Stimulated activated naive CD8-positive, alpha-beta T cell treated with anti-CD3 and anti-CD28 coated beads, Interleukin-15, amount 100 ng/mL, for 72 hours (primary cell): Measurements from ENCODE around the gene CCDC88C.
"Not testable (repeated sequence)": the region's sequence is repeated elsewhere in the genome, so short reads cannot be mapped to it uniquely, and the experiment has no call there.

Experiments
- ATAC-seq: fragments of 150-1000 bp; cut with Tn5 transposase; 2 replicates; pipeline ENCODE4 v1.10.0; 2021; ENCODE audit warnings: mild to moderate bottlenecking, moderate library complexity
- DNase-seq, 2 donors: peaks; one replicate each; pipeline ENCODE4 v3.0.0; 2021 to 2022
- H3K27ac Mint-ChIP-seq, 2 donors: one replicate each; pipeline ENCODE4 v1.8.0; 2022; ENCODE audit warnings: mild to moderate bottlenecking in 2 of 2, mixed read lengths in 2 of 2, moderate library complexity in 2 of 2
- H3K27me3 Mint-ChIP-seq: one replicate; pipeline ENCODE4 v1.8.0; 2022; ENCODE audit warnings: mixed read lengths
- H3K4me1 Mint-ChIP-seq: one replicate; pipeline ENCODE4 v1.8.0; 2022; ENCODE audit warnings: mild to moderate bottlenecking, mixed read lengths
- H3K4me3 Mint-ChIP-seq, 2 donors: one replicate each; pipeline ENCODE4 v1.8.0; 2022; ENCODE audit warnings: mild to moderate bottlenecking in 2 of 2, mixed read lengths in 2 of 2, moderate library complexity in 1 of 2
- H3K9me3 Mint-ChIP-seq, 2 donors: one replicate each; pipeline ENCODE4 v1.8.0; 2022; ENCODE audit warnings: mixed read lengths in 2 of 2

Gene CCDC88C, protein sequence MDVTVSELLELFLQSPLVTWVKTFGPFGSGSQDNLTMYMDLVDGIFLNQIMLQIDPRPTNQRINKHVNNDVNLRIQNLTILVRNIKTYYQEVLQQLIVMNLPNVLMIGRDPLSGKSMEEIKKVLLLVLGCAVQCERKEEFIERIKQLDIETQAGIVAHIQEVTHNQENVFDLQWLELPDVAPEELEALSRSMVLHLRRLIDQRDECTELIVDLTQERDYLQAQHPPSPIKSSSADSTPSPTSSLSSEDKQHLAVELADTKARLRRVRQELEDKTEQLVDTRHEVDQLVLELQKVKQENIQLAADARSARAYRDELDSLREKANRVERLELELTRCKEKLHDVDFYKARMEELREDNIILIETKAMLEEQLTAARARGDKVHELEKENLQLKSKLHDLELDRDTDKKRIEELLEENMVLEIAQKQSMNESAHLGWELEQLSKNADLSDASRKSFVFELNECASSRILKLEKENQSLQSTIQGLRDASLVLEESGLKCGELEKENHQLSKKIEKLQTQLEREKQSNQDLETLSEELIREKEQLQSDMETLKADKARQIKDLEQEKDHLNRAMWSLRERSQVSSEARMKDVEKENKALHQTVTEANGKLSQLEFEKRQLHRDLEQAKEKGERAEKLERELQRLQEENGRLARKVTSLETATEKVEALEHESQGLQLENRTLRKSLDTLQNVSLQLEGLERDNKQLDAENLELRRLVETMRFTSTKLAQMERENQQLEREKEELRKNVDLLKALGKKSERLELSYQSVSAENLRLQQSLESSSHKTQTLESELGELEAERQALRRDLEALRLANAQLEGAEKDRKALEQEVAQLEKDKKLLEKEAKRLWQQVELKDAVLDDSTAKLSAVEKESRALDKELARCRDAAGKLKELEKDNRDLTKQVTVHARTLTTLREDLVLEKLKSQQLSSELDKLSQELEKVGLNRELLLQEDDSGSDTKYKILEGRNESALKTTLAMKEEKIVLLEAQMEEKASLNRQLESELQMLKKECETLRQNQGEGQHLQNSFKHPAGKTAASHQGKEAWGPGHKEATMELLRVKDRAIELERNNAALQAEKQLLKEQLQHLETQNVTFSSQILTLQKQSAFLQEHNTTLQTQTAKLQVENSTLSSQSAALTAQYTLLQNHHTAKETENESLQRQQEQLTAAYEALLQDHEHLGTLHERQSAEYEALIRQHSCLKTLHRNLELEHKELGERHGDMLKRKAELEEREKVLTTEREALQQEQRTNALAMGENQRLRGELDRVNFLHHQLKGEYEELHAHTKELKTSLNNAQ (N-terminal part only)

DNA sequence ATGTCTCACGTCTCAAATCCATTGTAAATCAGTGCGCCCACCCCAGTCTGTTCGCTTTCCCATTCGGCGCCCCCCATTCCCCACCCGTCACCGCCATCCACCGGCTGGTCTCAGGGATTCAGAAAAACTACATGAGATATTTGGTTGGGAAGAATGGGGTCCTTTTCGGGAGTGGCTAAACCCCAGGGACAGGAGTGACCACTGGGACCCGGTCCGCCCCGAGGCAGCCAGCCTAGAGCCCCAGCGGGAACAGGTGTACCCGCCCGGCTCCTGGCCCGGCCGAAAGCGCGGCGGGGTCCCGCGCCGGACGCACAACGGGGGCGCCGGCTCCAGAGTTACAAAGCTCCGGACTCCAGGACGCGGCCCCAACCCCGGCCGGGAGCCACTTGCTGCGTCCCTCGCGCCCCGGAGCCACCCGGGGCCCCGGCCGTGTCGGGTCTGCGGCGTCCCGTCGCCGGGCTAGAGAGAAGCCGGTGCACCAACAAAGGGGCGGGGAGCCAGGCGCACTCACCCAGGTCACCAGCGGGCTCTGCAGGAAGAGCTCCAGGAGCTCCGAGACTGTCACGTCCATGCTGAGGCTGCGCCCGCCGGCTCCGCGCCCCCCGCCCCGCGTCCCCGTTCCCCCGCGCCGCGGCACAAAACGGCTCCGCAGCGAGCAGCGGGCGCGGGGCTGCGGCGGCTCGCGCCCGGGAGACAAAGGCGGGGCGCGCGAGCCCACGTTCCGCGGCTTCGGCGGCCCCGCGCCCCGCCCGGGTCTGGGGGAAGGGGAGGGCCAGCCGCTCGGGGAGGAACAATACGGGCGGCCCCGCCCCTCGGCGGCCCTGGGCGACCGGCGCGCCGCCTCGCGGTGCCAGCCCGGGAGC, at the start of gene CCDC88C:
CCDC88C (minus strand) TSS at position 701 of the 863 bp plus-strand sequence; CDS start at position 571, 130 bp downstream.
- Mint-ChIP-seq H3K9me3 (no peaks in the 10 kb centered on the region), H3K4me3 (peak within 1 kb of the TSS; percentile 90 to 97), H3K27me3 (no peaks in the 10 kb centered on the region), H3K27ac (peak within 1 kb of the TSS; percentile 97 to 99), H3K4me1 (peaks cover 44% of the 10 kb centered on the region)
- DNase-seq, result peak; percentile 74 to 83
- ATAC-seq, result peak; percentile 61

DNA sequence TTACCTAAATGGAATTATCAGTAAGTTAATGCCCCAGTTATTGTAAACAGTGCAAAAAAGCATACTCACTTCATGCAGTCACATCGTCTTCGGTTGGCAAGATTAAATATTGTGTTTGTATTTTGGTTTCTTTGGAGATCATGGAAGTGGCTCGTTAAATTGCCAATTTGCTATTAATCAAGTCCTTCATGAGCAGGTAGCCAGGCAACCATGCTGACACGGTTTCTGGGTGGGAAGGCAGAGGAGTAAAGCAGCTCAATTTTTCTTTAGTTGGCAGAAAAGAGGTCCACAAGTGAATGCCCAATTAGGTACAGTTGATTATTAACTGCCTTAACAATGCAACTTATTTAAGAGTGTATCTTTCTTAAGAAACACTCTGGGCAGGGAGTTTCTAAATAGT, 48.6 kb upstream of the CCDC88C start:
- Mint-ChIP-seq H3K4me1 (peaks cover 50% of the 10 kb centered on the region), H3K4me3 (no peak overlapping the region), H3K27ac (peak overlapping the region in 1 of 2 donors; percentile 1), H3K9me3 (no peaks in the 10 kb centered on the region), H3K27me3 (no peaks in the 10 kb centered on the region)
- no peak for DNase-seq
- no peak for ATAC-seq

DNA sequence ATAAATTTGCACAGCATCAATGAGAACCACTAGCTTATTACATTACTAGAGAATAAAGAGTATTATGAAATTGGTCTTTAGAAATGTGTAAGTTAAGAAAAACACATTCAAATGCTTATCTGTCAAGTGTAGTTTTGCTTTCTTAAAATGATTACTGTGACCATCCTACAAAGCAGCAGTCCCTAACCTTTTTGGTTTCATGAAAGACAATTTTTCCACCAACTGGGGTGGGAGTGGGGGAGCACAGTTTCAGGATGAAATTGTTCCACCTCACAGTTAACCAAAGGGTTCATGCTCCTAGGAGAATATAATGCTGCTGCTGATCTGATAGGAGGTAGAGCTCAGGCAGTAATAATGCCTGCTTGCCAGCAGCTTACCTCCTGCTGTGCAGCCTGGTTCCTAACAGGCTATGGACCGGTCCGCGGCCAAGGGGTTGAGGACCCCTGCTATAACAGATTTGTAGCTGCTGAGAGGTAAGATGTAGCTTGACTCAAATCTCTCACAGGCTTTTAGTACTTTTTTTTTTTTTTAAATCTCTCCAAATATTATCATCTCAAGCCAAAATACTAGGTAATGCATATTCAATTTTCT, 47.1 kb upstream of the CCDC88C start:
- ATAC-seq (peak; percentile 55), DNase-seq (no peak)
- H3K27me3 Mint-ChIP-seq, result no peaks in the 10 kb centered on the region
- peaks cover 45% of the 10 kb centered on the region for H3K4me1 Mint-ChIP-seq
- no peaks in the 10 kb centered on the region for H3K9me3 Mint-ChIP-seq
- peak overlapping the region; percentile 67 to 74 for H3K27ac Mint-ChIP-seq
- H3K4me3 Mint-ChIP-seq, result no peak overlapping the region

DNA sequence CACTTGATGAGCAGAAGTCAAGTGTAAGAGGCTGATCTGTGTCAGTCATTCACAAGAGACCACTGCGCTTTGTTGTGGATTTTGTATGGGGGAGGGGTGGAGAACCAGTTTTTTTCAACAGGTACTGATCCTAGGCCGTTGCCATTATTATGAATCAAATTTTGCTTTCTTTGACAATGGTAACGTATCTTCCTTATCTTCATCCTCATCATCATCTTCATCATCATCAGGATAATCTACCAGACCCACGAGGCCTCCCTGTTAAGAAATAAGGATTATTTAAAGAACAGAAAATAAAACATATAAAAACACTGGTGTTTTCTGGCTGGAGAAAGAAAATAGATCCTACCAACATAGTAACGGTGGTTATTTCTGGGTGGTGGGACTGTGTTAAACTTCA, 41.0 kb upstream of the CCDC88C start:
- ATAC-seq (no peak), DNase-seq (no peak)
- Mint-ChIP-seq H3K4me1 (peaks cover 36% of the 10 kb centered on the region), H3K4me3 (no peak overlapping the region), H3K27me3 (no peaks in the 10 kb centered on the region), H3K9me3 (no peaks in the 10 kb centered on the region), H3K27ac (no peak overlapping the region)

DNA sequence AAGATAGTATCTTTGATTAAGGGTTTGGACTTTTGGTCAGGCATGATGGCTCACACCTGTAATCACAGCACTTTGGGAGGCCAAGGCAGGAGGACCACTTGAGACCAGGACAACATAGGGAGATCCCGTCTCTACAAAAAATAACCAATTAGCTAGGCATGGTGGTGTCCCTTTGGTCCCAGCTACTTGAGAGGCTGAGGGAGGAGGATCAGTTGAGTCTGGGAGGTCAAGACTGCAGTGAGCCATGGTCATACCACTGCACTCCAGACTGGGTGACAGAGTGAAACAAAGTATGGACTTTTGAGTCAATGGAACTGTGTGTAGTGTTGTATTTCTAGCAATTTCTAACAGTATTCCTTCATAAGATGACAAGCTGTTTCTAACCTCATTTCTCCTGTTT, 38.7 kb upstream of the CCDC88C start:
- peak overlapping the region in 1 of 2 donors; percentile 20 for H3K27ac Mint-ChIP-seq
- ATAC-seq, result no peak

DNA sequence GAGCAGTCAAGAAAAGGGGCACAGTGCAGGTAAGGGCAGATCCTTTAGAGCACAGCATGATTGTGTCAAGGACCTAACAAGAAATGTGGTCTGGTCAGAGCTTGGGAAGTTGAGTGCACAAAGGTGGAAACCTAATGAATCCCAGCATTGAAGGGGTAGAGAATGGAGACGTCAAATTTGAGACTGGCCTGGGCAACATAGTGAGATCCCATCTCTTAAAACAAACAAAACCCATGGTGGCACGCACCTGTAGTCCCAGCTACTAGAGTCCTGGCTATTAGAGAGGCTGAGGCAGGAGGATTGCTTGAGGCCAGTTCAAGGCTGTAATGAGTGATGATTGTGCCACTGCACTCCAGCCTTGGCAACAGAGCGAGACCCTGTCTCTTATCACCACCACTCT, 37.0 kb upstream of the CCDC88C start:
- no peaks in the 10 kb centered on the region for H3K9me3 Mint-ChIP-seq
- H3K27ac Mint-ChIP-seq, result no peak overlapping the region
- H3K4me1 Mint-ChIP-seq, result peaks cover 30% of the 10 kb centered on the region
- DNase-seq (no peak), ATAC-seq (no peak)
- H3K4me3 Mint-ChIP-seq, result no peak overlapping the region
- H3K27me3 Mint-ChIP-seq, result no peaks in the 10 kb centered on the region

More for the DNA sequence above, 38.7 kb upstream of the CCDC88C start:
- H3K4me1 Mint-ChIP-seq, result peaks cover 30% of the 10 kb centered on the region
- H3K4me3 Mint-ChIP-seq, result no peak overlapping the region
- no peak for DNase-seq
- no peaks in the 10 kb centered on the region for H3K27me3 Mint-ChIP-seq
- no peaks in the 10 kb centered on the region for H3K9me3 Mint-ChIP-seq

DNA sequence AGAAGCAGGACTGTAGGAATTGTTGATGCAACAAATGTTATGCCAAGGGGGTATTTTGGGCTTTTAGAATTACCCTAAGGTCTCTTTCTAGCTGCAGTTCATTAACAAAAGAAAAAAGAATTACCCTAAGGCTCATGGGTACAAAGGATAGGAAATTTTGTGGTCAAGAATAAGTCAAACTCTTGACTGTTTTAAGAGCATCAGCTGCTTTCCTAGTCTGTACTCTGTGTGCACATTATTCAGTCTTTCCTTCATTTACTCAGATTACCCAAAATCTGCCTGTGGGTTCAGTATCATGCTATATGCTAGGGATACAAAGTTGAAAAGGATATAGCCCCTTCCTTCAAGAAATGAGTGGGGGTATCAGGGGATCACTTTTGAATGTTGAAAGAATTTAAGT, 36.5 kb upstream of the CCDC88C start:
- Mint-ChIP-seq H3K27ac (no peak overlapping the region), H3K9me3 (no peaks in the 10 kb centered on the region)
- no peak for ATAC-seq

DNA sequence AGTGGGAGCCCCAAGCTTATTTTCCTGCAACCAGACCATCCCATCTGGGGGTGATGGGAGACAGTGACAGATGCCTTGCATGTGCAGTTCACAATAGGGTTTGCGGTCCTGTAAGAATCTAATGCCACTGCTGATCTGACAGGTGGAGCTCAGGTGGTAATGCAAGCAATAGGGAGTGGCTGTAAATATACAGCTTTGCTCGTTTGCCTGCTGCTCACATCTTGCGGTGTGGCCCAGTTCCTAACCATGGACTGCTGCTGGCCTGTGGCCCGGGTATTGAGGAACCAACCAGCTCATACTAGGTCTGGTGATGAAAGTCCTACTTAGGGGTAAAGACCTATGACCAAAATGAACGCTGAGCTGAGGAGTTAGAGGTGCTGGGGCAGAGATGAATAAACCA, 36.1 kb upstream of the CCDC88C start:
- H3K9me3 Mint-ChIP-seq, result no peaks in the 10 kb centered on the region
- ATAC-seq, result no peak
- peaks cover 30% of the 10 kb centered on the region for H3K4me1 Mint-ChIP-seq
- H3K27me3 Mint-ChIP-seq, result no peaks in the 10 kb centered on the region
- H3K4me3 Mint-ChIP-seq, result no peak overlapping the region
- DNase-seq, result no peak
- H3K27ac Mint-ChIP-seq, result no peak overlapping the region

More for the DNA sequence above, 36.5 kb upstream of the CCDC88C start:
- no peak for DNase-seq
- H3K4me1 Mint-ChIP-seq, result peaks cover 30% of the 10 kb centered on the region
- H3K27me3 Mint-ChIP-seq, result no peaks in the 10 kb centered on the region
- no peak overlapping the region for H3K4me3 Mint-ChIP-seq

DNA sequence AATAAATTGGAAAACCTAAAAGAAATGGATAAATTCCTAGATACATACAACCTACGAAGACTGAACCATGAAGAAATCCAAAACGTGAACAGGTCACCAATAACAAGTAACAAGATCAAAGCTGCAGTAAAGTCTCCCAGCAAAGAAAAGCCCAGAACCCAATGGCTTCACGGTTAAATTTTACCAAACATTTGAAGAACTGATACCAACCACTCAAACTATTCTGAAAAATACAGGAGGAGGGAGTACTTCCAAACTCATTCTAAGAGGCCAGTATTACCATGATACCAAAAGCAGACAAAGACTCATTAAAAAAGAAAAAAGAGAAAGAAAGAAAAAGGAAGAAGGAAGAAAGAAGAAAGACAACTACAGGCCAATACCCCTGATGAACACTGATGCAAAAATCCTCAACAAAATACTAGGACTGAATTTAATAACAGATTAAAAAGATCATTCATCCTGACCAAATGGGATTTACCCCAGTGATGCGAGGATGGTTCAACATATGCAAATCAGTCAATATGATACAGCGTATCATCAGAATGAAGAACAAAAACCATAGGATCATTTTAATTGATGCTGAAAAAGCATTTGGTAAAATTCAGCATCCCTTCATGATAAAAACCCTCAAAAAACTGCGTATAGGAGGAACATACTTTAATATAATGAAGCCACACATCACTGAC, 26.9 kb upstream of the CCDC88C start:
- peaks cover 0 to 6% of the 10 kb centered on the region in 2 donors for H3K9me3 Mint-ChIP-seq
- no peak overlapping the region for H3K27ac Mint-ChIP-seq
- ATAC-seq, result no peak
- H3K4me3 Mint-ChIP-seq, result no peak overlapping the region
- H3K27me3 Mint-ChIP-seq, result no peaks in the 10 kb centered on the region
- no peak for DNase-seq
- no peaks in the 10 kb centered on the region for H3K4me1 Mint-ChIP-seq

DNA sequence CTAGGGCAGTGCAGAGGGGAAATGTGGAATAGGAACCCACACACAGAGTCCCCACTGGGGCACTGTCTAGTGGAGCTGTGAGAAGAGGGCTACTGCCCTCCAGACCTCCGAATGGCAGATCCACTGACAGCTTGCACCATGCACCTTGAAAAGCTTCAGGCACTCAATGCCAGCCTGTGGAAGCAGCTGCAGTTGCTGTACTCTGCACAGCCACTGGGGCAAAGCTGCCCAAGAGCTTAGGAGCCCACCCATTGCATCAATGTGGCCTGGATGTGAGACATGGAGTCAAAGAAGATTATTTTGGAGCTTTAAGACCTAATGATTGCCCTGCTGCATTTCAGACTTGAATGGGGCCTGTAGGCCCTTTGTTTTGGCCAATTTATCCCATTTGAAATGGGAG, 21.7 kb upstream of the CCDC88C start:
- Mint-ChIP-seq H3K27me3 (no peaks in the 10 kb centered on the region), H3K4me1 (no peaks in the 10 kb centered on the region), H3K27ac (no peak overlapping the region), H3K9me3 (peaks cover 6 to 14% of the 10 kb centered on the region in 2 donors), H3K4me3 (no peak overlapping the region)
- ATAC-seq (no peak), DNase-seq (no peak)

DNA sequence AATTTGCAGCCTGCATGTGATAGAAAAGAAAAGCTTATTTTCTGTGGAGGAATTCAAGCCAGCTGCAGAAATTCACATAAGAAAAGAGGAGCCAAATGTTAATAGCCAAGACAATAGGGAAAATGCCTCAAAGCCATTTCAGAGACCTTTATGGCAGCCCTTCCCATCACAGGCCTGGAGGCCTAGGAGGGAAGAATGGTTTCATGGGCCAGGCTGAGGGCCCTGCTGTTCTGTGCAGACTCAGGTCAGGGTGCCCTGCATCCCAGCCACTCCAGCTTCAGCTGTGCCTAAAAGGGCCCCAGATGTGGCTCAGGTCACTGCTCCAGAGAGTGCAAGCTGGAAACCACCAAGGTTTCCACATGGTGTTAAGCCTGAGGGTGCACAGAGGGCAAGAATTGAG, 21.2 kb upstream of the CCDC88C start:
- DNase-seq (no peak), ATAC-seq (no peak)
- no peaks in the 10 kb centered on the region for H3K4me1 Mint-ChIP-seq
- H3K27me3 Mint-ChIP-seq, result no peaks in the 10 kb centered on the region
- no peak overlapping the region for H3K27ac Mint-ChIP-seq
- no peak overlapping the region for H3K4me3 Mint-ChIP-seq
- H3K9me3 Mint-ChIP-seq, result peaks cover 6 to 14% of the 10 kb centered on the region in 2 donors

DNA sequence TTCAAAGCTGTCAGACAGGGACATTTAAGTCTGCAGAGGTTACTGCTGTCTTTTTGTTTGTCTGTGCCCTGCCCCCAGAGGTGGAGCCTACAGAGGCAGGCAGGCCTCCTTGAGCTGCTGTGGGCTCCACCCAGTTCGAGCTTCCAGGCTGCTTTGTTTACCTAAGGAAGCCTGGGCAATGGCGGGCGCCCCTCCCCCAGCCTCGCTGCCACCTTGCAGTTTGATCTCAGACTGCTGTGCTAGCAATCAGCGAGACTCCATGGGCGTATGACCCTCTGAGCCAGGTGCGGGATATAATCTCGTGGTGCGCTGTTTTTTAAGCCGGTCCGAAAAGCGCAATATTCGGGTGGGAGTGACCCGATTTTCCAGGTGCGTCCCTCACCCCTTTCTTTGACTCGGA, 18.6 kb upstream of the CCDC88C start:
- H3K9me3 Mint-ChIP-seq, result peaks cover 6 to 14% of the 10 kb centered on the region in 2 donors
- H3K27me3 Mint-ChIP-seq, DNase-seq, H3K4me3 Mint-ChIP-seq, ATAC-seq, H3K4me1 Mint-ChIP-seq, H3K27ac Mint-ChIP-seq: not testable (repeated sequence)

DNA sequence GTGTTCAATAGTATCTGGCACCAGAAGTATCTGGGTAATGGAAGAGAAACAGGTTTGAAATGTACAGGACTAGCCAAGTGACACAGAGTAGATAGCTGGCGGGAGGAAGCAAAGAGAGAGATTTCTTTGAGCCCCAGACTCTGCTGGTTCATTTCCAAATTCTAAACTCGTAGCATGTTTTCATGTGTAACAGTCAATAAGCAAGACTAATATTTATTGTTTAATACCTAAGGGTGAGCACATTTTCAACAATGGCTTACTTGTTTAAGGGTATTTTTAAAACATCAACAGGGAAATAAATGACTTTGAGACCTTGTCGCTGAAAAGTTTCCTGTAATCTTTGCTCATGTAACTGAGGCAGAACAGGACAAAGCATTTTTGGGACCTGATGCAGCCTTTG, 11.8 kb upstream of the CCDC88C start:
- Mint-ChIP-seq H3K9me3 (no peaks in the 10 kb centered on the region), H3K4me1 (peaks cover 33% of the 10 kb centered on the region), H3K27ac (no peak overlapping the region), H3K27me3 (no peaks in the 10 kb centered on the region), H3K4me3 (no peak overlapping the region)
- ATAC-seq (no peak), DNase-seq (no peak)

DNA sequence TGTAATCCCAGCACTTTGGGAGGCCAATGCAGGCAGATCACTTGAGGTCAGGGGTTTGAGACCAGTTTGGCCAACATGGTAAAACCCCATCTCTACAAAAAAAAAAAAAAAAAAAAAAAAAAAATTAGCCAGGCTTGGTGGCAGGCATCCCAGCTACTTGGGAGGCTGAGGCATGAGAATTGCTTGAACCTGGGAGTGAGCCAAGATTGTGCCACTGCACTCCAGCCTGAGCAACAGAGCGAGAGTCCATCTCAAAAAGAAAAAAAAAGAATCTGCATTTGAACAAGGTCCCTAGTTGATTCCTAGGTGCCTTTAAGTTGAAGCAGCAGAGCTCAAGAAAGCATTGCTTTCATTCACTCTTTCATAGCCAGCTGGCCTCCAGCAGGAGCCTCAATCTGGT, 11.3 kb upstream of the CCDC88C start:
- H3K4me1 Mint-ChIP-seq, result peaks cover 33% of the 10 kb centered on the region
- DNase-seq, H3K4me3 Mint-ChIP-seq, H3K9me3 Mint-ChIP-seq, H3K27me3 Mint-ChIP-seq, ATAC-seq, H3K27ac Mint-ChIP-seq: not testable (repeated sequence)
